ENCODE measurements around the gene PHETA1. TPM values are rescaled to one million over a fixed set of nuclear protein-coding genes. Genes with fewer than 3 reads are reported as not detected.
"Not testable (repeated sequence)": the region's sequence is repeated elsewhere in the genome, so short reads cannot be mapped to it uniquely, and the experiment has no call there.

Gene PHETA1
- polyA plus RNA-seq, 3 donors: 8.9 to 10.8 (median 9.3) TPM

DNA sequence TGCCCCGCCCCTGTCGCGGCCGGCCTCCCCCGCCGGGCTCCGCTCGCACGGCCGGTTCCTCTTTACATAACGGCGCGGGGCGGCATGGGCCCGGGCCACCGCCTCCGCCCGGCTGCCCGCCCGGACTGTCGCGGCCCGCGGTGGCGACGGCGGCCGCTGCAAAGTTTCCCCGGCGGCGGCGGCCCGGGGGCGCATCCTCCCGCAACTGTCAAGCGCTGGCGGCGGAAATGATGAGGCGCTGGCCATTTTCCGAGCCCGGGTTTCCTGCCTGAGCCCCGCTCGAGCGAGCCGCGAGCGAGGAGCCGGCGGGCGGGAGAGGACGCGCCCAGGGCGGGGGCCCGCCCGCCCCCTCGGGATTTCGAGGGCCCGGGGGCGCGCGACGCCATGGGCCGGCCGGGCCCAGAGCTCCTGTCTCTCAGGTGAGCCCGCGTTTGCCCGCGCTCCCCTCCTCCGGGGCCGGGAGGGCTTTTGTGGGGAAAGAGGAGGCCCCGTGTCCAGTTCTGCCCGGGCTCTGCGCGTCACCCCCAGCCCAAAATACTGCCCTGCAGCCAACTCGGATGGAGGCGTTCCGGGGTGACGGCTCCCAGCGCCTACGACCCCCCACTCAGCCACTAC lies 37.1 kb upstream of the PHETA1 start, which contains the start of gene SH2B3:
SH2B3 (plus strand) TSS at position 65 of the 615 bp plus-strand sequence. CDS start 12,223 bp downstream, outside the sequence.
- DNase-seq (ENCODE audit: low read depth in 3 of 3, low spot score in 2 of 3): no peak

DNA sequence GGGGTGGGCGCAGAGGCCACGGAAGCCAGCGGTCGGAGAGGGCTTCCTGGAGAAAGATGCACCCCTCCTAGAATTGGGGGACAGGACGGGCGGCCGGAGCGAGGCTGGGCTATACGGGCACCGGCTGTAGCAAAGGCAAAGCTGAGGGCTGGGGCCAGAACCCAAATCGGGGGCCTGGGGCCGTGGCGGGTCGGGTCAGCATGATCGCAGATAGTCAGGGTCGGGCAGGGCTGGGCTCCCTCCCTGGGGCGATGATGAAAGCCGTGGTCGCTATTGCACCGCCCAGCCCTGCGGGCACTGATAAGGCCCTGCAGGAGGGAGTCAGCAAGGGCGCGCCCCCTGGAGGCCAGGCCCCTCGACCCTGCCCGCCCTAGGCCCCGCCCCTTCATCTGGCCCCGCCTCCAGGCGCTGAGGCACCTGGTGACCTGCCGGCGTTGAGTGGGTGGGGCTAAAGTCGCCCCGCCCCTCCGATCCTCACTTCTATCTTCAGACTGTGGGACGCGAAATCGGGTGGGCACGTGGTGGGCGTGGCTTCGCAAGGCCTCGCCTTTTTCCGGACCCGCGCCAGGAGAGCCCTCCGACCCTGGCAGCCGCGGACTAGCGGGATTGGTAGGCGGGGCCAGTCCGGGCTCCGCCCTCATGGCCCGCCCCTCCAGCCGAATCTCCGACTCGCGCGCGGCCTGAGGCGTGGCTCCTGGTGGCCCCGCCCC lies 36.4 kb upstream of the PHETA1 start:
- peak; percentile 61 to 68 (median 65) for DNase-seq (ENCODE audit: low read depth in 3 of 3, low spot score in 2 of 3)

- no peak for DNase-seq (ENCODE audit: low read depth in 3 of 3, low spot score in 2 of 3)
These were observed 35.7 kb upstream of the PHETA1 start for GRCh38 chr12:111404362-111405148.

- not testable (repeated sequence) for DNase-seq (ENCODE audit: low read depth in 3 of 3, low spot score in 2 of 3)
These were observed 33.6 kb upstream of the PHETA1 start for GRCh38 chr12:111402490-111402824.

DNA sequence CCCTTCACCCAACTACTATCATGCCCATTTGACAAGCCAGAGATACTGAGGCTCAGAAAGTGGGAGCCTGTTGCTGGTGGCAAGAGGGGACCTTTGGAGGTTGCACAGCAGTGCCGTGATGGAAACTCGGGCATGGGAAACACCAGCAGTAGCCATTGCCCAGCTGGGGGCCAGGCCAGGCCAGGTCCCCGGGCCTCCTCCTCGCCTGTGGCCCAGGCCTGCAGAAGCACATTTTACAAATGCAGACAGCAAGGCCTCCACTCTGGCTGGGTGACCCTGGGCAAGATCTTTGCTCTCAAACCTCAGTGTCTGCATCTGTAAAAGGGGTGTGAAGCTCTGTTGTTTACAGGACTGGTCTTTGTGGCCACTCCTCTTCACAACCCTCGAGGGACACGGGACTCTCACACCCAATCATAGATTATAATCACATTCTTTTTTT lies 32.3 kb upstream of the PHETA1 start:
- no peak for DNase-seq (ENCODE audit: low read depth in 3 of 3, low spot score in 2 of 3)

DNA sequence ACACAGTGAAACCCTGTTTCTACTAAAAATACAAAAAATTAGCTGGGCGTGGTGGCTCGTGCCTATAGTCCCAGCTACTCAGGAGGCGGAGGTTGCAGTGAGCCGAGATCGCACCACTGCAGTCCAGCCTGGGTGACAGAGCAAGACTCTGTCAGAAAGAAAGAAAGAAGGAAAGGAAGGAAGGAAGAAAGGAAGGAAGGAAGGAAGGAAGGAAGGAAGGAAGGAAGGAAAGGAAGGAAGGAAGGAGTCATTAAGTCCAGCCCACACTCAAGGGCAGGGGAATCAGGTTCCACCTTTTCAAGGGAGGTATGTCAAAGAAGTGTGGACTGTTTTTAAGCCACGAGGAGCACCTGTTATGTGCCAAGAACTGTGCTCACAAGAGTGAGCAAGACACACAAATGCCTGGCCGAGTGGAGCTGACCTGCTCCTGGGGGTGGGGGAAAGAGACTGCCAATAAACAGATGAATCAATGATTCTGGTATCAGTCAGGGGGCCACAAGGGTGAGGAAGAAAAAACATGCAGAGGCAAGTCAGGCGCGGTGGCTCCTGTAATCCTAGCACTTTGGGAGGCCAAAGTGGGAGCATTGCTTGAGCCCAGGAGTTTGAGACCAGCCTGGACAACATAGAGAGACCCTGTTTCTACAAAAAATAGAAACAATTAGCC lies 31.0 kb upstream of the PHETA1 start:
- not testable (repeated sequence) for DNase-seq (ENCODE audit: low read depth in 3 of 3, low spot score in 2 of 3)

- no peak for DNase-seq (ENCODE audit: low read depth in 3 of 3, low spot score in 2 of 3)
These were observed 29.6 kb upstream of the PHETA1 start for GRCh38 chr12:111398530-111398929.

DNA sequence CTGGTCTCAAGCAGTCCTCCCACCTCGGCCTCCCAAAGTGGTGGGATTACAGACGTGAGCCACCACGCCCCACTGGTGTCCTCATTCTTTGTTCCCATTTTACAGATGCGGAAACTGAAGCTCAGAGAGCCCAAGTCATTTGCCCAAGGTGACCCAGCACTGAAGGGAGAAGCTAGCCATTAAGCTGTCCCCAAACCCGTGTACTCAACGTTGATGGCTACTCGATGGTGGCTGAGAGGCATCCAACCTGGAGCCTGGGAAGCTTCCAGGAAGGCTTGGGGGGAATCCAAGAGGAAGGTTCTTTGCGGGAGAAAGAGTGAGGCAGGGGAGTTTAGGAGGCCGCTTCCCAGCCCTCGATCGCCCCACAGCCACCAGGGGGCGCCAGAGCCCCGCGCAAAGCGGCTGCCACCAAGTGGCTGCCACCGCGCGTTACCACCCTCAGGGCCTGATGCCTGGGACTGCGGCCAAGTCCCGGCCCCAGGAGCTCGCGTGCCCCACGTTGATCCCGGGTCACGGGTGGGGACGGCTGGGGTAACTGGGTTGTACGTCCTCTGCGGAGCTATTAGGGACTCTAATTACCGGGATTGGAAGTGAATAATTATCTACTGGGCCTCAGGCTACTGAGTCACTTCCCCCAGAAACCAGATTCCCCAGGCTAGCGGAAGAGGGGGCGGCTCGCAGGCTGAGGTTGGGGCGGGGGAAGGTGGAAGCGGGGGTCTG lies 28.0 kb upstream of the PHETA1 start:
- peak in 1 of 3 donors; percentile 56 for DNase-seq (ENCODE audit: low read depth in 3 of 3, low spot score in 2 of 3)

- not testable (repeated sequence) for DNase-seq (ENCODE audit: low read depth in 3 of 3, low spot score in 2 of 3)
These were observed 27.4 kb upstream of the PHETA1 start for GRCh38 chr12:111396271-111396670.

DNA sequence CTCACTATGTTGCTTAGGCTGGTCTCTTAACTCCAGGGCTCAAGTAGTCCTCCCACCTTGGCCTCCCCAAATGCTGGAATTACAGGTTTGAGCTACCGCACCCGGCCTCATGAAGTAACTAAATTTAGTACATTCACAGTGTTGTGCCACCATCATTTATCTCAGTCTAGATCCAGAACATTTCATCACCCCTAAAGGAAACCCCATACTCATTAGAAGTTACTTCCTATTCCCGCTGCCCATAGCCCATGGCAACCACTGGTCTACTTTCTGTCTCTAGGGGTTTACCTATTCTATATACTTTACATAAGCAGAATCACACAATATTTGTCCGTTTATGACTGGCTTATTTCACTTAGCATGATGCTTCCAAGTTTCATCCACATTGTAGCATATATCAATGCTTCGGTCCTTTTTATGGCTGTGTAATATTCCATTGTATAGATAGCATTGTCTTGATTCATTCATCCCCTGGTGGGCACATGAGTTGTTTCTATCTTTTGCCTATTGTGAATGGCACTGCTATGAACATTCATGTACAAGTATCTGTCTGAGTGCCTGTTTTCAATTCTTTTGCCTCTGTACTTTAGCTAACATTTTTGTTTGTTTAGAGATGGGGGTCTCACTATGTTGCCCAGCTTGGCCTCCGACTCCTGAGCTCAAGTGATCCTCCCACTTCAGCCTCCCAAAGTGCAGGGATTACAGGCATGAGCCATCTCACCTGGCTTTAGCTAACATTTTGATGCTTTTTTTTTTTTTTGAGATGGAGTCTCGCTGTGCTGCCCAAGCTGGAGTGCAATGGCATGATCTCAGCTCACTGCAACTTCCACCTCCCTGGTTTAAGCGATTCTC lies 26.7 kb upstream of the PHETA1 start:
- no peak for DNase-seq (ENCODE audit: low read depth in 3 of 3, low spot score in 2 of 3)

- no peak for DNase-seq (ENCODE audit: low read depth in 3 of 3, low spot score in 2 of 3)
These were observed 25.6 kb upstream of the PHETA1 start for GRCh38 chr12:111394480-111394879.

GRCh38 chr12:111393700-111394300 lies 24.9 kb upstream of the PHETA1 start:
- no peak for DNase-seq (ENCODE audit: low read depth in 3 of 3, low spot score in 2 of 3)

GRCh38 chr12:111390910-111391309 lies 22.0 kb upstream of the PHETA1 start:
- no peak for DNase-seq (ENCODE audit: low read depth in 3 of 3, low spot score in 2 of 3)

- DNase-seq (ENCODE audit: low read depth in 3 of 3, low spot score in 2 of 3): no peak
These were observed 20.7 kb upstream of the PHETA1 start for GRCh38 chr12:111389635-111390034.

GRCh38 chr12:111387747-111388323 lies 18.9 kb upstream of the PHETA1 start:
- no peak for DNase-seq (ENCODE audit: low read depth in 3 of 3, low spot score in 2 of 3)

DNA sequence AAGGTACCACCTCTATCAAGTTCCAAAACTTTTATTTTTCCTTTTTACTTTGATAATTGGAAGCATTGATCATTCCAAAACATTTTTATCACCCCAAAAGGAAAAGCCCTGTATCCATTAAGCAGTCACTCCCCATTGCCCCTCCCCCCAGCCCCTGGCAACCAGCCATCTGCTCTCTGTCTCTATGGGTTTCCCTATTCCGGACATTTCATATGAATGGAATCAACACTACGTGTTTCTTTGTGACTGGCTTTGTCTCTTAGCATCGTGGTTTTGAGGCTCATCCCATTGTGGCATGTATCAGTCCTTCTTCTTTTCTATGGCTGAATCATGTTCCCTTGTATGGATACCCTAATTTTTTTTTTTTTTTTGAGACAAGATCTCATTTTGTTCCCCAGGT lies 18.0 kb upstream of the PHETA1 start:
- no peak for DNase-seq (ENCODE audit: low read depth in 3 of 3, low spot score in 2 of 3)

DNA sequence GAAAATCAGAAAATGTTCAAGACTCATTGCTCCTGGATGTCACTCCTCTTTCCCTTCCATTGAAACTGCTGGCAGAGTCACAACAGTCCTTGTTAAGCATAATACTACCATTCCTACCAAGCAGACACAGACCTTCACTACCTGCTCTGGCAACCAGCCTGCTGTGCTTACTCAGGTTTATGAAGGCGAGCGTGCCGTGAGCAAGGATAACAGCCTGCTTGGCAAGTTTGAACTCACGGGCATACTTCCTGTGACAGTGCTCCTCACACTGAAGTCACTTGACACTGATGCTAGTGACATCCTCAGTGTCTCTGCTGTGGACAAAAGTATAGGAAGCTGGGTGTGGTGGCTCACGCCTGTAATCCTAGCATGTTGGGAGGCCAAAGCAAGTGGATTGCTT lies 15.7 kb upstream of the PHETA1 start:
- DNase-seq (ENCODE audit: low read depth in 3 of 3, low spot score in 2 of 3): no peak

DNA sequence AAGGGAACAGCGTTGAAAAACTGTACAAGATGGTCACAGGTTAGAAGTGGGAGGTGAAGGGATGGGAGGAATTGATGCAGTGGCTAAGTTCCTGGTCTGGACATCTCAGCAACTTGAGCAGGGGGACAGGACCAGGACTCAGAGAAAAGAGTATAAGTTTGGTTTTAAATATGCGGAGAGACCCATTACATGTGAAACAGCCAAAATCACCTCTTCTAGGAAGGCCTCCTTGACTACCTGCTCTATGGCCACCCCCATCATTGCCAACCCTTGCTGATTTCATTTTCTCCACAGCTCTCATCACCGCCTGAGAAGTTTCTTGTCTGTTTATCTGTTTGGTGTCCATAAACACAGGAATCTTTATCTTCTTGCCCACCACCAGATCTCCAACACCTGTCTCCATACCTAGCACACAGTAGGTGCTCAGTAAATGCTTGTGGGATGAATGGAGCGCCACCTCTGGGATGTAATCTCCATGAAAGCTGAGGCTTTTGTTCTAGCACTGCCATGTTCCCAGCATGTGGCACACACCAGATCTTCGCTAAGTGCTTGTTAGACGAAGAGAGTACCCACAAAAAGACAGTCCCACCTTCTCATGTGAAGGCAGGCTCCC lies 11.2 kb upstream of the PHETA1 start:
- no peak for DNase-seq (ENCODE audit: low read depth in 3 of 3, low spot score in 2 of 3)

Measured in right renal cortex interstitium (tissue), 3 donors.